ENCODE results near the gene CEP72. TPM values are rescaled to one million over a fixed set of nuclear protein-coding genes. Genes with fewer than 3 reads are reported as not detected.
"Not testable (repeated sequence)": the region's sequence is repeated elsewhere in the genome, so short reads cannot be mapped to it uniquely, and the experiment has no call there.

CEP72 gene
- total RNA-seq, 1 donor from 2014 or later = 6.8 TPM

DNA sequence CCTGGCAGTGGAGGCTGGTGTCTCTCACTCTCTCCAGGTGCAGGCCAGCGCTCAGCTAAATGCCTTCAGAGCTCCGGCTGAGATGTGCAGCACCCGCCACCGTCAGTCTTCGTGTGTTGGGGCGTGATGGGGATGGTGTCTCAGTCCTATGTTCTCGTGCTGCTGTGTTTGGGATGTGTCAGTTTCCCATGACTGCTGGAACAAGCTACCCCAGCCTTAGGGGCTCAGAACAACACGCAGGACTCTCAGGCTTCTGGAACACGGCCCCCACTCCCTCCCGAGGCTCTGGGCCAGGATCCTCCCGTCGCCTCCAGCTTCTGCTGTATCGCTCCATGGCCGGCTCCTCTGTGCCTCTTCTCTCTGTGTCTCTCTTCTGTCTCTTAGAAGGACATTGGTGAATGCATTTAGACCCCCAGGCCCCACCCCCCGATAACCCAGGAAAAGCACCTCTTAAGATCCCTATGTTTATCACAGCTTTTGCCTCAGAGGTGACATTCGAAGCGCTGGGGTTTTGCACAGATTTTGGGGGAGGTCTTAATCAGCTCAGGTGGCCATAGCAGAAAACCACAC, 9.6 kb upstream of the CEP72 start:
- Histone ChIP-seq H3K27me3 (ENCODE audit: control insufficient read depth, insufficient read depth, low read length) (peaks cover 3% of the 10 kb centered on the region), H3K4me3 (ENCODE audit: low read depth, low read length) (no peak overlapping the region), H3K36me3 (ENCODE audit: control insufficient read depth, insufficient read depth, low read length) (no peaks in the 10 kb centered on the region)
- DNase-seq (ENCODE audit: low read depth) (no peak), FAIRE-seq (no peak)
- TF ChIP-seq, protein P1, sequence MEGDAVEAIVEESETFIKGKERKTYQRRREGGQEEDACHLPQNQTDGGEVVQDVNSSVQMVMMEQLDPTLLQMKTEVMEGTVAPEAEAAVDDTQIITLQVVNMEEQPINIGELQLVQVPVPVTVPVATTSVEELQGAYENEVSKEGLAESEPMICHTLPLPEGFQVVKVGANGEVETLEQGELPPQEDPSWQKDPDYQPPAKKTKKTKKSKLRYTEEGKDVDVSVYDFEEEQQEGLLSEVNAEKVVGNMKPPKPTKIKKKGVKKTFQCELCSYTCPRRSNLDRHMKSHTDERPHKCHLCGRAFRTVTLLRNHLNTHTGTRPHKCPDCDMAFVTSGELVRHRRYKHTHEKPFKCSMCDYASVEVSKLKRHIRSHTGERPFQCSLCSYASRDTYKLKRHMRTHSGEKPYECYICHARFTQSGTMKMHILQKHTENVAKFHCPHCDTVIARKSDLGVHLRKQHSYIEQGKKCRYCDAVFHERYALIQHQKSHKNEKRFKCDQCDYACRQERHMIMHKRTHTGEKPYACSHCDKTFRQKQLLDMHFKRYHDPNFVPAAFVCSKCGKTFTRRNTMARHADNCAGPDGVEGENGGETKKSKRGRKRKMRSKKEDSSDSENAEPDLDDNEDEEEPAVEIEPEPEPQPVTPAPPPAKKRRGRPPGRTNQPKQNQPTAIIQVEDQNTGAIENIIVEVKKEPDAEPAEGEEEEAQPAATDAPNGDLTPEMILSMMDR (IDR thresholded peaks at IDR 0.05; ENCODE audit: insufficient read depth, low read length, severe bottlenecking) = no peak

DNA sequence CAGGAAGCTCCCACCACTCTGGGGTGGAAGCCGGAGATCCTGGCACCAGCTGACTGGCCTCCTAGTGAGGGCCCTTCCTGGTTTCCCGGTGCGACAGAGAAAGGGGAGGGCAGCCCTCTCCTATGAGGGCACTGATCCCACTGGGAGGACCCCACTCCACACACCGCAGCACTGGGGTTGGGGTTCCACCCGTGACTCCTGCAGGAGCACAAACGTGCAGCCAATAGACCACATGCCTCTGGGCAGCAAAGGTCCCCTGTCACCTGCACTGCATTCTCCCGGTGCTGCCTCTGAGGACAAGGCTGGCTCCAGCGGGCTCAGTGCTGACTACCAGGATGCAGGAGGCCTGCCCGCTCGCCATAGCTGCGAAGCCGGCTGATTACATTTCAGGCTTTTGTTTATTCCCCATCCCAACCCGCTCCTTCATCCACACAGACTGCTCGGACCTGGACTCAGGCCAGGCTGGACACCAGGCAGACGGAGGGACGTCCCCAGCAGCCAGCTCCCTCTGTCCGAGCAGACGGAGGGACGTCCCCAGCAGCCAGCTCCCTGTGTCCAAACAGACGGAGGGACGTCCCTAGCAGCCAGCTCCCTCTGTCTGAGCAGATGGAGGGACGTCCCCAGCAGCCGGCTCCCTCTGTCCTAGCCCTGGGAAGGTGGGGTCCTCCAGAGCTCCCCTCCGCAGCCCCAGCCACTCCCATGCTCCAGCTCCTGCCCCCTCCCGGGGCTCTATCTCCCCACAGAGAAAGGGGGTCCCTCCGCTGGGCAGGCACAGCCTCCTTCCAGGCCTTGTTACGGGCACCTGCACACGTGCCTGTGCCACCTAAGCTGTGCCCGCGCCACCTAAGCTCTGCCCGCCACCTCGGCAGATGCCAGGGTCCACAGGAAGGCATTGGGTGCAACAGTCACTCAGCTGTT, 8.8 kb upstream of the CEP72 start:
- H3K27me3 ChIP-seq (ENCODE audit: control insufficient read depth, insufficient read depth, low read length) = peaks cover 5% of the 10 kb centered on the region
- H3K4me3 ChIP-seq (ENCODE audit: low read depth, low read length) = no peak overlapping the region
- FAIRE-seq (no peak), DNase-seq (ENCODE audit: low read depth) (no peak)
- TF ChIP-seq, protein P1 (IDR thresholded peaks at IDR 0.05; ENCODE audit: insufficient read depth, low read length, severe bottlenecking) = no peak
- H3K36me3 ChIP-seq (ENCODE audit: control insufficient read depth, insufficient read depth, low read length) = no peaks in the 10 kb centered on the region

DNA sequence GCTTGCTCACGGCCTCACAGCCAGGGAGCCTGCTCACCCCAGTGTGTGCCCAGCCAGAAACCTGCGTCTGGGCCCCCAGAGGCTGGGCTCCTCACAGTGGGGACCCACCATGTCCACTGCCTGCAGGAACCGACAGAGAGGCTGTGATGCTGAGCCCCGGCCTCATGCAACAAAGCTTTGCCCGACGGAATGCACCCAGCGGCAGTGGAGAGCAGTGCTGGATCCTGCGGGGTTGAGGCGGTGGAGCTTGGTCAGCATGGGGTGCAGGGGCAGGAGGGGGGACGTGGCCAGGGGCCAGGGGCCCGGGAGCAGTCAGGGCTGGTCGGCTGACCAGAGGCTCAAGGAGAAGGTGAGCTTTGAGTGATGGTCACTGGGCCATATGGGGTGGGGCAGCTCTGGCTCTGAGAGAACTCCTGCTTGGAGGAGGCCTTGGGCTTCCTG, 7.7 kb upstream of the CEP72 start:
- no peak overlapping the region for H3K4me3 ChIP-seq (ENCODE audit: low read depth, low read length)
- FAIRE-seq = no peak
- TF ChIP-seq, protein P1 (IDR thresholded peaks at IDR 0.05; ENCODE audit: insufficient read depth, low read length, severe bottlenecking) = no peak
- no peak for DNase-seq (ENCODE audit: low read depth)
- H3K36me3 ChIP-seq (ENCODE audit: control insufficient read depth, insufficient read depth, low read length) = no peaks in the 10 kb centered on the region
- H3K27me3 ChIP-seq (ENCODE audit: control insufficient read depth, insufficient read depth, low read length) = peaks cover 5% of the 10 kb centered on the region

DNA sequence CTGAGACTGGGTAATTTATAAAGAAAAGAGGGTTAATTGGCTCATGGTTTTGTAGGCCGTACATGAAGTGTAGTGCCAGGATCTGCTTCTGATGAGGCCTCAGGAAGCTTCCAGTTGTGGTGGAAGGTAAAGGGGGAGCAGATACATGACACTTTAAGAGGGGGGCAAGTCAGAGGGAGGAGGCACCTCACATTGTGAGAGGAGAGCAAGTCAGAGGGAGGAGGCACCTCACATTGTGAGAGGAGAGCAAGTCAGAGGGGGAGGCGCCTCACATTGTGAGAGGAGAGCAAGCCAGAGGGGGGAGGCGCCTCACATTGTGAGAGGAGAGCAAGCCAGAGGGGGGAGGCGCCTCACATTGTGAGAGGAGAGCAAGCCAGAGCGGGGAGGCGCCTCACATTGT, 7.0 kb upstream of the CEP72 start:
- DNase-seq (ENCODE audit: low read depth); H3K4me3 ChIP-seq (ENCODE audit: low read depth, low read length); H3K27me3 ChIP-seq (ENCODE audit: control insufficient read depth, insufficient read depth, low read length); H3K36me3 ChIP-seq (ENCODE audit: control insufficient read depth, insufficient read depth, low read length); FAIRE-seq: not testable (repeated sequence)

DNA sequence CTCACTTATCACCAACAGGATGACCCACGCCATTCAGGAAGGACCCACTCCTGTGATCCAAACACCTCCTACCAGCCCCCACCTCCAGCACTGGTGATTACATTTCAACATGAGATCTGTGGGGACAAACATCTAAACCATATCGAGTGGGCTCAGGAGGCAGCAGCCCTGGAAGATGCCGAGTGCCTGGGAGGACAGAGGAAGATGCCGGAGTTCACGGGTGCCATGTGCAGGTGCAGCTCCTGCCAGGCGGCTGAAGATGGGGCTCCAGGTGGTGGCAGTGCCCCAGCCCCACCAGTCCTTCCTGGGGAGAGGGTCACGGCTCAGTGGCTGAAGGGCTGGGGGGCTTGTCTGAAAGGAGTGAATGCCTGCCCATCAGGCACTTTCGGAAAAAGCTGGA, 6.1 kb upstream of the CEP72 start:
- DNase-seq (ENCODE audit: low read depth) (no peak), FAIRE-seq (no peak)
- H3K36me3 ChIP-seq (ENCODE audit: control insufficient read depth, insufficient read depth, low read length) = no peaks in the 10 kb centered on the region
- H3K27me3 ChIP-seq (ENCODE audit: control insufficient read depth, insufficient read depth, low read length) = peaks cover 5% of the 10 kb centered on the region
- no peak overlapping the region for H3K4me3 ChIP-seq (ENCODE audit: low read depth, low read length)
- TF ChIP-seq, protein P1 (IDR thresholded peaks at IDR 0.05; ENCODE audit: insufficient read depth, low read length, severe bottlenecking) = no peak

DNA sequence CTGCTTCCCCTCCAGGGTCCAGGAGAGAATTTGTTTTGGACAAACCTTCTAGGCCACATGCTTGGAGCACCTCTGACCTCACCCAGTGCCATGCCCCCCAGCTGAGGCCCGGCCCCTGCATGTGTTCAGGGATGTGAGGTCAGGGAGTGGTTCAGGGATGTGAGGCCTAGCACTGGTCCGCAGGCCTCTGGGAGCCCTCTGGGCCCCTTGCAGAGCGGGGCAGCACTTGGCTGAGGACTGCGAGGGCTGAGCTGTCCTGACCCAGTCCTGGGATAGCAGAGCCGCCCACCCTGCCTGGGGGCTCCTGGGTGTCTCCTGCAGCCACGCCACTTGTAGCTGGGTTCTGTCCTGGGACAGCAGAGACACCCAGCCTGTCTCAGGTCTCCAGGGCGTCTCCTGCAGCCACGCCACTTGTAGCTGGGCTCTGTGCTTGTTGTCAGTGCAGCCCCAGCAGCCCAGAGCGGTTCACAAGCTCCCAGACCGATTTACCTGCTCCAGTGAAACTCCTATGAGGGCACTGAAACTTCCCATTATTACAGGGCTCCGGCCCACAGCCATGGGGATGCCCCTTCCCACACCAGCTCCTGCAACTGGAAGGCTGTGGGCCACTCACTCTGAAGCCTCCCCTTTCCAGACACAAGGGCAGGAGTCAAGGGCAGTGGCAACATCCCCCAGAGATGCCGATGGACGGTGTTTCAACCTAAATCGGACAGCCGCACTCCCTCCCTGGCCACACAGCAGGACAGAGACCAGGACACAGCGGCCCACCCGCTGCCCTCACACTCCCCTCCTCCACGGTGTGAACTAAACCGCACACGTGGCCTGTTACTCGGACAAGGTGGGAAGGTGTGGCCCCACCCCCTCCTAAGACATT, 5.4 kb upstream of the CEP72 start:
- Histone ChIP-seq H3K36me3 (ENCODE audit: control insufficient read depth, insufficient read depth, low read length) (no peaks in the 10 kb centered on the region), H3K27me3 (ENCODE audit: control insufficient read depth, insufficient read depth, low read length) (peaks cover 5% of the 10 kb centered on the region), H3K4me3 (ENCODE audit: low read depth, low read length) (no peak overlapping the region)
- TF ChIP-seq, protein P1 (IDR thresholded peaks at IDR 0.05; ENCODE audit: insufficient read depth, low read length, severe bottlenecking) = no peak
- FAIRE-seq (no peak), DNase-seq (ENCODE audit: low read depth) (no peak)

Measured in bronchial epithelial cell (primary cell).